HUES6 (cell line): ENCODE data around the gene PLA2G6.
A peak's percentile ranks its signal among the peaks of the same experiment; 100 is the strongest.
"Not testable (repeated sequence)": the region's sequence is repeated elsewhere in the genome, so short reads cannot be mapped to it uniquely, and the experiment has no call there.

Source experiments
- H3K27ac ChIP-seq: 2 replicates; pipeline ENCODE4 v1.7.0; 2013; ENCODE audit warnings: low read depth, mild to moderate bottlenecking, low read length, inconsistent platforms
- H3K27me3 ChIP-seq: 2 replicates; pipeline ENCODE4 v1.6.1; 2013; ENCODE audit warnings: low read length; ENCODE audit not compliant: control insufficient read depth, insufficient read depth
- H3K36me3 ChIP-seq: 2 replicates; pipeline ENCODE4 v1.6.1; 2013; ENCODE audit warnings: low read length; ENCODE audit not compliant: control insufficient read depth, insufficient read depth
- H3K4me1 ChIP-seq: 2 replicates; pipeline ENCODE4 v1.6.1; 2013; ENCODE audit warnings: low read length; ENCODE audit not compliant: control insufficient read depth, insufficient read depth
- H3K4me3 ChIP-seq: 2 replicates; pipeline ENCODE4 v1.5.1; 2013; ENCODE audit warnings: low read depth, low read length
- H3K9ac ChIP-seq: one replicate; pipeline ENCODE4 v1.6.1; 2013; ENCODE audit warnings: mild to moderate bottlenecking, low read length
- H3K9me3 ChIP-seq: 2 replicates; pipeline ENCODE4 v1.6.1; 2013; ENCODE audit warnings: low read depth, low read length; ENCODE audit not compliant: control insufficient read depth, insufficient read depth

PLA2G6 gene

GRCh38 chr22:38079208-38079607 is 102.4 kb downstream of the PLA2G6 start:
- H3K4me1 ChIP-seq = peaks cover 25% of the 10 kb centered on the region
- H3K9ac ChIP-seq, H3K27ac ChIP-seq, H3K9me3 ChIP-seq, H3K4me3 ChIP-seq, H3K36me3 ChIP-seq: not testable (repeated sequence)
- H3K27me3 ChIP-seq = peaks cover 36% of the 10 kb centered on the region

DNA sequence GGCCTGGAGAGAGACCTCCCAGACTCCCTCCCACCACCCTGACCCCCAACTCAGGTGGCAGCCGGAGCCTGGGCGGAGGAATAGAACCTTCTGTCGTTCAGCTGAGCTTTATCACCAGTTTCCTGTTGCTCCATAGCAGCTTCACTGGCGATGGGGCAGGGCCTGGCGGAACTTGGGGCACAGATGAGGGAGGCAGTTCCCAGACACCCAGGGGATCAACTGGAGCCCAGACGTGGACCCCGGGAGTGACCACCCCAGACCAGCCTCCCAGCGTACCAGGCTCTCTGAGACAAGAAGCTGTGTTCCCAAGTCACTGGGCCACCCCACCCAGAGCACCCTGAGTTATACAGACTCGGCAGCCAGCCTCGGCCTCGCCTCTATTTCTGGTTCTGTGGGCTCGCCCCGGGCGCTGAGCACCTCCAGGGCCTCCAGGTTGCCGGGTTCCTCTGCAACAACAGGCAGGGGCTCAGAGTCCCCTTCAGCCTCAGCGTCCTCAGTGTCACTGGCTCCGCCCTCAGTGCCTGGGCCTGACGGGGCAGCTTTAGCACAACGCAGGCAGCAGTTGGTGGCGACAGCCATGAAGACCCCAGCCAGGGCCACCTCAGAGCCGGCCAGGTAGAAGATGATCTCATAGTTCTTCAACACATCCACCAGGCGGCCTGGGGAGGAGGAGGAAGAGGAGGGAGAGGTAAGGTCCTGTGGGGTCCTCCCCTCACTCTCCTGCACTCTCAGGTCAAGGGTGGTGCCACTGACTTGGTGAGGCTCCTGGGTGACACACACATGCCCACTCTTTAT is 103.4 kb downstream of the PLA2G6 start:
- Histone ChIP-seq H3K27ac (no peak overlapping the region), H3K36me3 (peaks cover 13% of the 10 kb centered on the region), H3K4me1 (peaks cover 17% of the 10 kb centered on the region), H3K4me3 (no peak overlapping the region), H3K9ac (no peak overlapping the region), H3K9me3 (no peaks in the 10 kb centered on the region), H3K27me3 (peaks cover 36% of the 10 kb centered on the region)

- H3K27ac ChIP-seq = no peak overlapping the region
- peaks cover 31% of the 10 kb centered on the region for H3K27me3 ChIP-seq
- H3K9ac ChIP-seq = no peak overlapping the region
- no peak overlapping the region for H3K4me3 ChIP-seq
- H3K9me3 ChIP-seq = no peaks in the 10 kb centered on the region
- H3K4me1 ChIP-seq = peaks cover 12% of the 10 kb centered on the region
- peaks cover 19% of the 10 kb centered on the region for H3K36me3 ChIP-seq
Measured at GRCh38 chr22:38077595-38077994, 104.0 kb downstream of the PLA2G6 start.

DNA sequence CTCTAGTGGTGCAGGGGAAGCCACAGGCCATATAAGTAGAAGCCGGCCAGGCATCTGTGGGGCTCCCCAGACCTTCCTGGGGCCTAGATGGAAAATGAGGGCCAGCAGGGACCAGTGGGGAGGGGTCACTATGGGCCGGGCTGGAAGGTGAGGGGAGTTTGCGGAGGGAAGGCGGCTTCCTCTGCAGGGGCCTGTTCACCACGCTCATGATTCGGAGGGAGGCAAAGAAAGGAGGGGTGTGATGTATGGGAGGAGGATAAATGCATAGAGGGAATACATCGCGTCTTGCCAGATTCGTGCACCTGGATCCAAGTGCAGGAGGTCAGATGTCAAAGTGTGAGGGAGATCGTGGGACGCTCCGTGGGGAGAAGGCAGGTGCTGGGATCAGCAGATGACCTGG is 104.5 kb downstream of the PLA2G6 start:
- H3K27me3 ChIP-seq = peaks cover 26% of the 10 kb centered on the region
- H3K36me3 ChIP-seq = peaks cover 24% of the 10 kb centered on the region
- H3K4me3 ChIP-seq = no peak overlapping the region
- no peak overlapping the region for H3K9ac ChIP-seq
- H3K27ac ChIP-seq = no peak overlapping the region
- no peaks in the 10 kb centered on the region for H3K9me3 ChIP-seq
- peaks cover 9% of the 10 kb centered on the region for H3K4me1 ChIP-seq

- Histone ChIP-seq H3K9ac (no peak overlapping the region), H3K36me3 (peaks cover 33% of the 10 kb centered on the region), H3K4me1 (peaks cover 2% of the 10 kb centered on the region), H3K4me3 (no peak overlapping the region), H3K9me3 (no peaks in the 10 kb centered on the region), H3K27ac (no peak overlapping the region), H3K27me3 (peaks cover 15% of the 10 kb centered on the region)
Measured at GRCh38 chr22:38075961-38076360, 105.7 kb downstream of the PLA2G6 start.

DNA sequence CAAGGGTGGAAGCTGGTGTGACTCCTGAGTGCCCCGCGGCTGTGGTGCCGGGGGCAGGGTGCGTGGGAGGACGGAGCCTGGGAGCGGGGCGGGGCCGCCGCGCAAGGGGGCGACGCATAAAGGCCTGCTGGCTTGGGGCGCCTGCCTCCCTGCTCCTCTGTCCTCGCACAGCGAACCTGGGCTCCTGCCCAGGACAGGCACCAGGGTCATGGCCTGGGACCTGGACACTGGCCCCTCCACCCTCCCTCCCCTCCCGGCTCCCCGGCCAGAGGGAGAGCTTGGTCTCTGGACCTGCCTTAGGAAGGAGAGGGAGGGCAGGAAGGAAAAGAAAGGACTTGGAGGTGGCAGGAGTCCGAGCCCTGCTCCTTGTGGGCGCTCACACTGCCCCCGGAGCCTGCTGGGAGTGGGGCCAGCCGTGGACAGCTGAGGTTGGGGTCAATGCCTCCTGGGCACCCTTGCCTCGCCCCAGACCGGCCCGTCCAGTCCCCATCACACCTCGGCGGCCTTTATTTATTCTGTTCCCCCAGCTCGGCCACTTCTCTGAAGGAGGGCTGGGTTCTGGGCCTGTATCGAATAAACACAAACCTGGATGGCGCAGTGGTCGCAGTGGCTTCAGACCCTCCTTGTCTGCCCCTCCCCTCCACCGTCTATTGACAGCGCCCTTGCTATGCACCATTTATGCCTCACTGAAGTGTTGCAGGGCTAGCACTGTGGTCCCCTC is 106.4 kb downstream of the PLA2G6 start:
- H3K27me3 ChIP-seq = peaks cover 8% of the 10 kb centered on the region
- peaks cover 39% of the 10 kb centered on the region for H3K36me3 ChIP-seq
- peak overlapping the region; percentile 14 for H3K9ac ChIP-seq
- no peak overlapping the region for H3K27ac ChIP-seq
- H3K4me1 ChIP-seq = peaks cover 2% of the 10 kb centered on the region; the same call in 1 of the 2 replicates
- no peaks in the 10 kb centered on the region for H3K9me3 ChIP-seq
- no peak overlapping the region for H3K4me3 ChIP-seq

- H3K4me3 ChIP-seq = no peak overlapping the region
- H3K4me1 ChIP-seq = peaks cover 2% of the 10 kb centered on the region; the same call in 1 of the 2 replicates
- no peak overlapping the region for H3K27ac ChIP-seq
- no peaks in the 10 kb centered on the region for H3K9me3 ChIP-seq
- peaks cover 45% of the 10 kb centered on the region for H3K36me3 ChIP-seq
- peak overlapping the region; percentile 14 for H3K9ac ChIP-seq
- H3K27me3 ChIP-seq = no peaks in the 10 kb centered on the region
Measured at GRCh38 chr22:38074181-38075104, 107.2 kb downstream of the PLA2G6 start.

DNA sequence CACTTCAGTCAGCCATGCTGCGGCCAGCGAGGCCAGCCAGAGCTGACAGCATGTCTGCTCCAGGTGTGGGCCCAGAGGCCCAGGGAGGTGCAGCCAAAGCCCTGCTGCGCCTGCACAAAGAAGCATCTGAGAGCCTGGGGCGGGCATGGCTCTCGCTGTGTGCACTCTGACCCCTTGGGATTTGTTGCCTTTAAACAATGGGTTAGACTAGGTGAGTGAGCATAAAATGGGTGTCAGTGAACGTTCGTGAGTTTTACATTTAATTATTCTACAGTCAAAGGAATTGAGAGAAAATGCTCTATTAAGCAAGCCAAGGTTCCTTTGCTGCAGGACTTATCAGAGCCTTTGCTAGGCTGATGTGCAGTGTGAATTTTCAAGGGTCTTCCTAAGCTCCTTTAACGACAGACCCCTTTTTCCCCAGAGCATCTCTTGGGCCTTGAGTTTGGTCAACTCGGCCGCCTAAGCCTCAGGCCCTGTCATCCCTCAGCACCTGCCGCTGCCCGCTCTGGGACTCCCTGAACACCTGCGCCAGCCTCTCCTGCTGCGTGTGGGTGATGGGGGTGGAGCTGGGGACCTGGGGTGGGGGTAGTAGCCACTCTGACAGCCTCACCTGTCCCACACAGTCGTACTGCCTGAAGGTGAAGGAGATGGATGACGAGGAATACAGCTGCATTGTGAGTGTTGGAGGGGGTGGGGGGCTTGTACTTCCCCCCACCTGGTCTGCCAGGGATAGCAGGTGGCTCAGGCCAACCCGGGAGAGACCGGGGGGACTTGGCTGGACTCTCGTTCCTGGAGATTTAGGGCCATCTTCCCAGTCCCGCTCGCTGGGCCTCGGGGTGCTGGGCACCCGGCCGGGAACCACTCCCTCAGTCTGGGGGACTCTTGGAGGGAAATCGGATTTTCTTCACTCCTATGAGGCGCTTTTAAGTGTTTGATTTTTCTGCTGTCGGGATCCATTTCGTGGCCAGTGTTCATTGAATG is 108.2 kb downstream of the PLA2G6 start:
- Histone ChIP-seq H3K4me3 (no peak overlapping the region), H3K36me3 (peaks cover 46% of the 10 kb centered on the region), H3K9ac (no peak overlapping the region), H3K9me3 (no peaks in the 10 kb centered on the region), H3K4me1 (peaks cover 2% of the 10 kb centered on the region; the same call in 1 of the 2 replicates), H3K27ac (no peak overlapping the region), H3K27me3 (no peaks in the 10 kb centered on the region)

DNA sequence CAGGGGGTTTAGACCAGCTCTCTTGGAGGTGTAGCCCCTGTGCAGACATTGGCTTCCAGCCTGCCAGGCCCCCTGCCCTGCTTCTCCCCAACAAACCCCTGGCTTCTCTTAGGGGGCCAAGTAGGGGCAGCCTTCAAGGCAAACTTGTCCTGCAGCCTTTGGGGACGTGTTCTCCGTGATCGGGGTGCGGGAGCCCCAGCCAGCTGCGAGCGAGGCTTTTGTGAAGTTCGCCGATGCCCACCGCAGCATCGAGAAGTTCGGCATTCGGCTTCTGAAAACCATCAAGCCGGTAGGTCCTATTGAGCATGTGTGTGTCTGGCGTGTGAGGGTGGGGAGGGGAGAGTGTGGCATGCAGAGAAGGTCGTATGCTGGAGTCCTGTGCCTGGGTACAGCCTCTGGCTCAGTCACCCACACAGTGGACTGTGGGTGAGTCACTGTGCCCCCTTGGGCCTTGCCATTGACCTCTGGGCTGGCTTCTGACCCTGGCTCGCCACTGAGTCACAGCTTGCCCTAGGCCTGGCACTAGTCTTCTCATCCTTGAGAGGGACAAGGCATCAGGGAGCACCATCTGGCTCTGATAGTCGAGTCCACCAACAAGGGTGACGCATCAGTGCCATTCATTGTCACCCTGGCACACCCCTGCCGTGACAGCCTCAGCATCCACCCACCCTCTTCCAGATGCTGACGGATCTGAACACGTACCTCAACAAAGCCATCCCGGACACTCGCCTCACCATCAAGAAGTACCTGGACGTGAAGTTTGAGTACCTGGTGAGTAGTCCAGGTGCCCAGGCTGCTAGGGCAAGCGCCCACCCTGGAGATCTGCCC is 109.1 kb downstream of the PLA2G6 start:
- Histone ChIP-seq H3K9ac (no peak overlapping the region), H3K27ac (no peak overlapping the region), H3K9me3 (no peaks in the 10 kb centered on the region), H3K27me3 (no peaks in the 10 kb centered on the region), H3K4me3 (no peak overlapping the region), H3K4me1 (peaks cover 2% of the 10 kb centered on the region; the same call in 1 of the 2 replicates), H3K36me3 (peaks cover 51% of the 10 kb centered on the region)
